Epithelial cell of proximal tubule (primary cell): ENCODE measurements around the gene WRAP73. TPM values are rescaled to one million over a fixed set of nuclear protein-coding genes. Genes with fewer than 3 reads are reported as not detected.

ENCODE experiments used
- DNase-seq: peaks from one replicate; pipeline ENCODE4 v3.0.0-alpha.2; 2011; ENCODE audit warnings: low read depth
- H3K4me3 ChIP-seq: 2 replicates; pipeline ENCODE4 v1.5.1; 2011; ENCODE audit warnings: low read depth, mild to moderate bottlenecking, low read length
- total RNA-seq: library from RNA; depleted of rRNA; stranded (reverse); fragments of >200 nt; gene quantifications from 2 replicates; pipeline ENCODE4 v1.2.3, GENCODE V29; 2015
- TF ChIP-seq, protein P1 (sequence below): conservative IDR thresholded peaks from 2 replicates; pipeline ENCODE4 v1.5.1; 2012; ENCODE audit warnings: low read depth, mild to moderate bottlenecking, low read length

WRAP73 gene
- total RNA-seq, 1 donor from 2014 or later, result 17.0 TPM

DNA sequence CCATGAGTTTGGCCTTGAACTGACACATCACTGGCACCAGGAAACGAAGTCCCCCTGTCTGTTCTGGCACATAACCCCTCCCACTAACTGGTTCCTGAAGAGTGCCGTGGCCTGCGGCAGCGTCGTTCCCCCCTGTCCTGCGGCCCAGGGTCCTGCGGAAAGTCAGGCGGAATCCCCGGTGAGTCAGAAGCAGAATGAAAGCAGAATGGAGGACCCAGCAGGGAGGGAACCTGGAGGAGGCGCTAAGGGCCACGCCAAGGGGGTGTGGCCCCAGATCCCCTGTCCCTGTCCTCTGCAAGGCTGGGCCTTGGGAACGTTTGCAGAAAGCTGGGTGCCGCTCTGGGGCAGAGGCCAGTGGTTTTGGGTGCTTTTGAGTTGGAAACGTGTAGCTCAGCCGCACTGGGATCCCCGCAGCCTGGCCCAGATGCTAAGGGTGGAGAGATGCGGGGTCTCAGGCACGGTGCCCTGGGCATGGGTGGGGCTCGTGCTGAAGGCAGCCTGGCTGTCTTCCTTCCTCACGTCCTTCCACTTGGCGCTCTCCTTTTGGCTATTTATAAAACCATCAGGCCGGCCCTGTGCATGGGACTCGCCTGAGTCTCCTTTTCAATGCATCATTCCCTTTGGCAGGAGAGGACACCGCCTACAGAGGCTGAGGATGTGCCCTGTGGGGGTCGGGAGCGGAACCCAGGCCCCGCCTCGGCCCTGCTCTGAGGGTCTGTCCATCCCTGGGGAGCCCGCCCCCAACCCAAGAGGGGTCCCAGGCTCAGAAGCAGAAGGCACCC is 38.6 kb upstream of the WRAP73 start:
- TF ChIP-seq, protein P1, sequence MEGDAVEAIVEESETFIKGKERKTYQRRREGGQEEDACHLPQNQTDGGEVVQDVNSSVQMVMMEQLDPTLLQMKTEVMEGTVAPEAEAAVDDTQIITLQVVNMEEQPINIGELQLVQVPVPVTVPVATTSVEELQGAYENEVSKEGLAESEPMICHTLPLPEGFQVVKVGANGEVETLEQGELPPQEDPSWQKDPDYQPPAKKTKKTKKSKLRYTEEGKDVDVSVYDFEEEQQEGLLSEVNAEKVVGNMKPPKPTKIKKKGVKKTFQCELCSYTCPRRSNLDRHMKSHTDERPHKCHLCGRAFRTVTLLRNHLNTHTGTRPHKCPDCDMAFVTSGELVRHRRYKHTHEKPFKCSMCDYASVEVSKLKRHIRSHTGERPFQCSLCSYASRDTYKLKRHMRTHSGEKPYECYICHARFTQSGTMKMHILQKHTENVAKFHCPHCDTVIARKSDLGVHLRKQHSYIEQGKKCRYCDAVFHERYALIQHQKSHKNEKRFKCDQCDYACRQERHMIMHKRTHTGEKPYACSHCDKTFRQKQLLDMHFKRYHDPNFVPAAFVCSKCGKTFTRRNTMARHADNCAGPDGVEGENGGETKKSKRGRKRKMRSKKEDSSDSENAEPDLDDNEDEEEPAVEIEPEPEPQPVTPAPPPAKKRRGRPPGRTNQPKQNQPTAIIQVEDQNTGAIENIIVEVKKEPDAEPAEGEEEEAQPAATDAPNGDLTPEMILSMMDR, result no peak
- DNase-seq, result no peak
- H3K4me3 ChIP-seq, result no peak overlapping the region

GRCh38 chr1:3687504-3687903 is 37.6 kb upstream of the WRAP73 start:
- no peak for DNase-seq
- TF ChIP-seq, protein P1, result no peak
- no peak overlapping the region for H3K4me3 ChIP-seq

DNA sequence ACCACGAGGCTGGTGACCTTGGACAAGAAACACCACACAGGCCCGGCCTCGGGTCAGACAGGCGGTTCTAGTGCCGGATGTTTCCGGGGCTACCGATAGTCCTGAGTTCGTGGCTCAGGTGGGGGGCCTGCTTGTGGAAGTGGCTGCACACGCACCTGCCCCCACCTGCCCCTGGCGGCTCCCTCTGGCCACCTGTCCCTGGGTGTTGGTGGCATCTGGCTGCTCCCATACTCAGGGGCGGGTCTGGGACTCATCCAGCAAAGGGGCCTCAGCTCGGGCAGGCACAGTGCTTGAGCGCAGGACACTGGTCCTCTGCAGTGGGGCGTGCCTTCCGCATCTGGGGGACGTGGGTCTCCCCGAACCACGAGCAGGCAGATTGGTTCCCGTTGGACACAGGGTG is 36.0 kb upstream of the WRAP73 start:
- no peak overlapping the region for H3K4me3 ChIP-seq
- no peak for DNase-seq
- TF ChIP-seq, protein P1, result no peak

- TF ChIP-seq, protein P1, result no peak
- DNase-seq, result no peak
- no peak overlapping the region for H3K4me3 ChIP-seq
Measured at GRCh38 chr1:3685222-3685621, 35.3 kb upstream of the WRAP73 start.

- TF ChIP-seq, protein P1, result no peak
- DNase-seq, result no peak
- H3K4me3 ChIP-seq, result no peak overlapping the region
Measured at GRCh38 chr1:3683992-3684391, 34.1 kb upstream of the WRAP73 start.

- DNase-seq, result no peak
- TF ChIP-seq, protein P1, result no peak
- no peak overlapping the region for H3K4me3 ChIP-seq
Measured at GRCh38 chr1:3683197-3683596, 33.3 kb upstream of the WRAP73 start.
